Astrocyte (in vitro differentiated cells and primary cell): ENCODE measurements around the gene UGT1A3. TPM values are rescaled to one million over a fixed set of nuclear protein-coding genes. Genes with fewer than 3 reads are reported as not detected.
"Not testable (repeated sequence)": the region's sequence is repeated elsewhere in the genome, so short reads cannot be mapped to it uniquely, and the experiment has no call there.

ENCODE experiments used
- DNase-seq: peaks from one replicate; pipeline ENCODE4 v3.0.0-alpha.2; 2010; ENCODE audit warnings: low read depth
- FAIRE-seq: peaks from 2 replicates; lab custom pipeline; 2011; peaks lifted over from hg19 to GRCh38; lab: Jason Lieb, UNC
- H2AFZ ChIP-seq: 2 replicates; pipeline ENCODE4 v1.6.0; 2012; ENCODE audit warnings: low read depth, low read length, inconsistent platforms
- H3K27ac ChIP-seq: 2 replicates; pipeline ENCODE4 v1.5.1; 2011; ENCODE audit warnings: low read depth, low read length, inconsistent platforms
- H3K27me3 ChIP-seq: 2 replicates; pipeline ENCODE4 v1.6.0; 2011; ENCODE audit warnings: low read length, inconsistent platforms; ENCODE audit not compliant: insufficient read depth
- H3K36me3 ChIP-seq: 2 replicates; pipeline ENCODE4 v1.5.1; 2011; ENCODE audit warnings: low read length, inconsistent platforms; ENCODE audit not compliant: insufficient read depth
- H3K4me1 ChIP-seq: 2 replicates; pipeline ENCODE4 v1.5.1; 2011; ENCODE audit warnings: low read length, inconsistent platforms; ENCODE audit not compliant: insufficient read depth
- H3K4me2 ChIP-seq: 2 replicates; pipeline ENCODE4 v1.6.0; 2012; ENCODE audit warnings: low read length, inconsistent platforms
- H3K4me3 ChIP-seq: 2 replicates; pipeline ENCODE4 v1.5.1; 2011; ENCODE audit warnings: low read depth, mild to moderate bottlenecking, low read length, inconsistent platforms; ENCODE audit not compliant: insufficient read depth
- H3K79me2 ChIP-seq: 2 replicates; pipeline ENCODE4 v1.6.0; 2012; ENCODE audit warnings: mild to moderate bottlenecking, low read length, inconsistent platforms; ENCODE audit not compliant: insufficient read depth
- H3K9ac ChIP-seq: 2 replicates; pipeline ENCODE4 v1.6.0; 2012; ENCODE audit warnings: mild to moderate bottlenecking, low read length, inconsistent platforms
- H3K9me3 ChIP-seq: 2 replicates; pipeline ENCODE4 v1.5.1; 2012; ENCODE audit warnings: low read depth, mild to moderate bottlenecking, low read length, inconsistent platforms; ENCODE audit not compliant: insufficient read depth
- H4K20me1 ChIP-seq: 2 replicates; pipeline ENCODE4 v1.6.0; 2012; ENCODE audit warnings: low read length, inconsistent platforms; ENCODE audit not compliant: insufficient read depth
- H3K27ac Mint-ChIP-seq: one replicate; pipeline ENCODE4 v1.8.0; 2021; ENCODE audit warnings: mild to moderate bottlenecking, mixed read lengths; ENCODE audit not compliant: unreplicated experiment
- H3K27me3 Mint-ChIP-seq: one replicate; pipeline ENCODE4 v1.8.0; 2021; ENCODE audit warnings: low read depth, mixed read lengths; ENCODE audit not compliant: unreplicated experiment
- H3K36me3 Mint-ChIP-seq: one replicate; pipeline ENCODE4 v1.8.0; 2021; ENCODE audit warnings: low read depth, mixed read lengths; ENCODE audit not compliant: unreplicated experiment
- H3K4me1 Mint-ChIP-seq: one replicate; pipeline ENCODE4 v1.8.0; 2021; ENCODE audit warnings: low read depth, mixed read lengths; ENCODE audit not compliant: unreplicated experiment
- H3K4me3 Mint-ChIP-seq: one replicate; pipeline ENCODE4 v1.8.0; 2021; ENCODE audit warnings: mild to moderate bottlenecking, moderate library complexity, mixed read lengths; ENCODE audit not compliant: unreplicated experiment
- H3K9me3 Mint-ChIP-seq: one replicate; pipeline ENCODE4 v1.8.0; 2021; ENCODE audit warnings: mild to moderate bottlenecking, mixed read lengths; ENCODE audit not compliant: unreplicated experiment
- CTCF ChIP-seq: IDR thresholded peaks from 2 replicates; pipeline ENCODE4 v1.5.1; 2011; ENCODE audit warnings: low read depth, mild to moderate bottlenecking, inconsistent platforms, low read length, moderate library complexity; ENCODE audit not compliant: insufficient read depth
- EZH2 ChIP-seq: IDR thresholded peaks from 2 replicates; pipeline ENCODE4 v1.6.1; 2012; ENCODE audit warnings: mild to moderate bottlenecking, low read length, inconsistent platforms; ENCODE audit not compliant: insufficient read depth
- total RNA-seq: library from RNA; stranded (reverse); gene quantifications from 2 replicates; pipeline ENCODE4 v1.2.1, GENCODE V29; 2021

Gene UGT1A3
- total RNA-seq, 1 donor from 2014 or later = not detected

DNA sequence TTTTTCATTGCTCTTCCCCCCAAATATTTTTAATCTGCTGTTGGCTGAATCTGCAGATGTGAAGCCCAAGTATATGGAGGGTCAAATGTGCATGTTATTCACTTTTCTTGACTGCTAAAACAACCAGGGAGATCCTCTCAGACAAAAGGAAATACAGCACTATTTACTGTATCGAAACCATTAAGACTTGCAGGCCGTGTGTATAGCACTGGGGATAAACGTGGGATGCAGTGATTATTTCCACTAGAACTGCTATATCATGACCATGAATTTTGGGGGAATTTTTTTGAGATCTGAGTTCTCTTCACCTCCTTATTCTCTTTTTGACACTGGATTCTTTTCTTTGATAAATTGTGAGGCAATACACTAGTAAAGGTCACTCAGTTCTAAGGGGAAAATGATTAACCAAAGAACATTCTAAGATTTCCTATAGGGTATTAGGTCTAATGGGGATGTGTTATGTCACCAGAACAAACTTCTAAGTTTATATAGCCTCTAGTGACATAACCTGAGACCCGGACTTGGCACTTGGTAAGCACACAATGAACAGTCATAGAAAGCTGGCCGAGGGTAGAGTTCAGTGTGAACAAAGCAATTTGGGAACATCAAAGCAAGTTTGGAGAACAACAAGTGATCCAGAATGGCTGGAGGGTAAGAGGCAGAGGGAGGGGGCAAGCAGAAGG, 16.4 kb downstream of the UGT1A3 start:
- H3K4me1 ChIP-seq = no peaks in the 10 kb centered on the region
- no peak overlapping the region for H3K4me2 ChIP-seq
- H3K27me3 ChIP-seq = no peaks in the 10 kb centered on the region
- H3K9ac ChIP-seq = no peak overlapping the region
- no peaks in the 10 kb centered on the region for H3K36me3 ChIP-seq
- FAIRE-seq = no peak
- no peaks in the 10 kb centered on the region for H4K20me1 ChIP-seq
- no peak for DNase-seq
- Mint-ChIP-seq H3K4me3 (no peak overlapping the region), H3K27ac (no peak overlapping the region), H3K9me3 (peaks cover 9% of the 10 kb centered on the region), H3K4me1 (no peaks in the 10 kb centered on the region), H3K36me3 (no peaks in the 10 kb centered on the region), H3K27me3 (peaks cover 32% of the 10 kb centered on the region)
- no peak overlapping the region for H3K4me3 ChIP-seq
- TF ChIP-seq EZH2 (no peak), CTCF (no peak)
- H3K27ac ChIP-seq = no peak overlapping the region
- H3K9me3 ChIP-seq = no peaks in the 10 kb centered on the region
- H2AFZ ChIP-seq = no peak overlapping the region
- H3K79me2 ChIP-seq = no peaks in the 10 kb centered on the region

GRCh38 chr2:233745838-233746237, 17.0 kb downstream of the UGT1A3 start:
- not testable (repeated sequence) for H3K4me2 ChIP-seq, H3K4me3 Mint-ChIP-seq, H3K4me3 ChIP-seq, H2AFZ ChIP-seq, H3K9me3 ChIP-seq, H3K4me1 ChIP-seq, H3K9ac ChIP-seq, H4K20me1 ChIP-seq, H3K4me1 Mint-ChIP-seq, FAIRE-seq, H3K79me2 ChIP-seq, H3K27ac ChIP-seq, H3K36me3 ChIP-seq, H3K27me3 ChIP-seq, DNase-seq, H3K27ac Mint-ChIP-seq, H3K36me3 Mint-ChIP-seq
- Mint-ChIP-seq H3K9me3 (peaks cover 10% of the 10 kb centered on the region), H3K27me3 (peaks cover 31% of the 10 kb centered on the region)

GRCh38 chr2:233746475-233747282, 17.8 kb downstream of the UGT1A3 start:
- DNase-seq = peak; percentile 77
- Histone ChIP-seq H3K9me3 (no peaks in the 10 kb centered on the region), H3K4me1 (no peaks in the 10 kb centered on the region), H2AFZ (no peak overlapping the region), H3K4me3 (no peak overlapping the region), H4K20me1 (no peaks in the 10 kb centered on the region), H3K79me2 (no peaks in the 10 kb centered on the region), H3K9ac (no peak overlapping the region), H3K27me3 (no peaks in the 10 kb centered on the region), H3K27ac (no peak overlapping the region), H3K36me3 (no peaks in the 10 kb centered on the region), H3K4me2 (no peak overlapping the region)
- TF ChIP-seq CTCF (no peak), EZH2 (no peak)
- no peak overlapping the region for H3K27ac Mint-ChIP-seq
- no peaks in the 10 kb centered on the region for H3K36me3 Mint-ChIP-seq
- peaks cover 17% of the 10 kb centered on the region for H3K9me3 Mint-ChIP-seq
- H3K27me3 Mint-ChIP-seq = peaks cover 26% of the 10 kb centered on the region
- no peak for FAIRE-seq
- H3K4me1 Mint-ChIP-seq = no peaks in the 10 kb centered on the region
- no peak overlapping the region for H3K4me3 Mint-ChIP-seq
